GM18858 (cell line): ENCODE data around the gene CDSN.
"Not testable (repeated sequence)": the region's sequence is repeated elsewhere in the genome, so short reads cannot be mapped to it uniquely, and the experiment has no call there.

Experiments used
- ATAC-seq: cut with Tn5 transposase; IDR thresholded peaks from one replicate; pipeline ENCODE4 v1.9.1; 2021; ENCODE audit not compliant: unreplicated experiment

The CDSN gene

DNA sequence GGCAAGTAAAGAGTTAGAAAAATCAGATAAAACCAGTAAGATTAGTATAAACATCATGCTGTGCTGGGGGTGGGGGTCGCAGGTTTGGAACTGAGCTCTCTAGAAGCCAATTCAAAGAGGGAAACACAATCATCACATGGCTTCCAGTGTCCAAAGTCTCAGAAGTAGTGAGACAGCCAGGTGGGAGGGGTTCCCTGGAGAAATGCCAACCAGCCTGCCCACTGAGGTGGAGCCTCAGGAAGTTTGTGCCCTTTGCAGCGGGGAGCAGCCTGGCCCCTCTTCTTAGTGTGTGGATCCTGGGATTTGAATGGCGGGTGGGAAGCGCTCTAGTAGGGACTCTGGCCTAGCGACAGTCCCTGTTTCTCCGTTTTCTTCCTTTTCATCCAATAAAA, 29.3 kb downstream of the CDSN start:
- no peak for ATAC-seq

DNA sequence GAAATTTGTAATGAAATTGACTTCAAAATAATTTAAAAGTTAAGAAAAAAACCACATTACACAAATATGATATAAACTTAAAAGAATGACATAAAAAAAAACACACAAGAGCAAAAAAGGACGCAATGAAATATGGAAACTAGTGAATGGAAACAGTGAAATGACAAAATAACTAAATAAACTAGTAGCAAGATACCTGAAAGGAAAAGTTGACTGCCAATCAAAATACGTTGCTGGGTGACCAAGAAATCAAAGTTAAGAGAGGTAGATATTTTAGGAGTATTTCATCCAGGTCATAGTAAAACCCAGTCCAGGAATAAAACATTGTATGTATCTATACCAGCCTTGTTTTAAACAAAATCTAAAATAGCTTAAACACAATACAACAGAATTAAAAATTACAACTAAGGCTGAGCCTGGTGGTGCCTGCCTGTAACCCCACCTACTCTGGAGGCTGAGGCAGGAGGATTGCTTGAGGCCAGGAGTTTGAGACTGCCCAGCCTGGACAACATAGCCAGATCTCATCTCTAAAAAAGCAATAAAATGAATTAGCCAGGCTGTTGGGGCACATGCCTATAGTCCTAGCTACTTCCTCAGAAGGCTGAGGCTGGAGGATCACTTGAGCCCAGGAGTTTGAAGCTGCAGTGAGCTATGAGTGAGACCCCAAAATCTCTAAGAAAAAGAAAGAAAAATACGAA, 29.8 kb downstream of the CDSN start:
- ATAC-seq, result no peak

- no peak for ATAC-seq
These were observed 32.7 kb downstream of the CDSN start for GRCh38 chr6:31087494-31088089.

DNA sequence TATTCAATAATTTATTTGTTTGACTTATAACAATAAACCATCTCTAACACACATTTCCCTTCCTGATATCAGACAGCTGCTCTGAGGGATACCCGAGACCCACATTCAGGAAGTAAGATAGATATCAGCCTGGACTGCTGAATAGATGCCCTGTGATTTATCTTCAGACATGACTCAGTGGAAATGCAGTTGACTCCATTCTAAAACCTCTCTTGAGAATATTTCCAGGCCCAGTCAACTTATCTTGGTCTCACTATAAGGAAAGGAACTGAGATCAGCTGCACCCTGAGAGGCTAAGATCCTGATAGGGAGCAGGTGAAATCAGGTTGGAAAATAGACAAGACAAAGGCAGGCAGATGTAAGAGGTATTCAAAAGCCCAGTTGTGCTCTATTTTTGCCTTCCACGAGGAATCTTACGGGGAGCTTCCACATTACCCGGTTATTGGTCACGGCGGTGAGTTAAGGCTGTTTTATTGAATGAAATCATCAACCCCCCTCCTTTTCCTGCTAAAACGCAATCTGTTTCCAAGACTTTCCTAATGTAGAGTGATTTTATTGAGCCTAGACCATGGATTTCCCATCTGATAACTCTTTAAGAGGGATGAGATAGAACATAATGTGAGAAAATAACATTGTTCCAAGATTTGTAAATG, 33.3 kb downstream of the CDSN start:
- no peak for ATAC-seq

DNA sequence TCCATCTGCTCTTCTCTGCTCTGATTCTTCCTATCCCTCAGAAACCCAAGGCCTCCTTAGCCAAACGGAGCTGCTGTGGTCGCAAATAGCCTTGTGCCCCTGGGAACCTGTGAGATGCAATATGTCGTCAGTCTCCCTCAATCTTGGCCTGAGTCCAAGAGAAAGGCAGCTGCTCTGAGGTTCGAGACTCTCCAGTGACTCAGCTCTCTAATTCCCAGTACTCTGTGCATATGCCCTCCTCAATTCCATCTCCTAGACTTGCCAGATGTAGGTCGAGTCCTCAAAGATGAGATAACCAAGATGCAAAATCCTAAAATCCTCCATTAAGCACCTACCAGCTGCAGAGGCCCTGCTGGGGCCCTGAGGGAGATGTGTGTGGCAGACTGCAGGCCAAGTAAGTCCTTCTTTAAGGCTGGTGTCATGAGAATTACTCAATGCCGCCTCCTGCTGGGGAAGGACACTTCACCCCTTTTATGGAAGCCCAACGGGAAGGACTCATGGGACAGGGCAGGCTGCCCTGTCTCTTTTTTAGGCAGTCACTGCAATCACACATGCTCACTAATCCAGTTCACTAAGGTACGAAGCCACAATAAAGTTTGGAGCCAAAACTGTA, 36.4 kb downstream of the CDSN start:
- no peak for ATAC-seq

- no peak for ATAC-seq
These were observed 38.4 kb downstream of the CDSN start for GRCh38 chr6:31081872-31082271.

GRCh38 chr6:31079656-31080261, 40.5 kb downstream of the CDSN start:
- no peak for ATAC-seq

DNA sequence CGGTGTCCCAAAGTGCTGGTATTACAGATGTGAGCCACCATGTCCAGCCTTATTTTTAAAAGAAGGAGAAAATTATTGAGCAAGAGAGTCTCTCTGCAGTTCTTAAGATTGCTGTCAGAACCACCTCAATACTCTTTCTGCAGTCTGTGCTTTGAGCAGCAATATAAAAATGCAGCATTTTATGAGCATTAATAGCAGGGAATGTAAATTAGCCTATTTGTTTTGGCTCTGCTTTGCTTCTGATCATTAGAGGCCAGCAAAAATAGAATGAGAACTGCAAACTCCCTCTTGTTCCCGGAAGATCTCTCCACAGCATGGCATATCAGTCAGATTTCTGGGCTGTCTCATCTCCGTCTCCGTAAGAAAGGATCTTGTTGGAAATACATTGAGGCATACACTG, 43.6 kb downstream of the CDSN start:
- no peak for ATAC-seq

DNA sequence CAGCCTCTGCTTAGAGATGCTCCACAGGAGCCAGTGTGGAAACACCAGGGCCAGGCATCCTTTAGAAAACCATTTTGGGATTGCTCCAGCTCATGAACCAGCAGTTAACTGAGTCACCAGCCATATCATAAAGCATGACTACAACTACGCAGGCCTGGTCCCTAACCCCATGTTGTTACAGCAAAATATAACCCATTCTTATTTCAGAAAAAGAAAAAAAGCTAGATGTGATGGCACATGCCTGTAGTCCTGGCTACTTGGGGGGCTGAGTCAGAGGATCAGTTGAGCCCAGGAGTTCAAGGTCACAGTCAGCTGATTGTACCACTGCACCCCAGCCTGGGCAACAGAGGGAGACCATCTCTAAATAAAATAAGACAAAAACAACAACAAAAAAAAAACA, 44.7 kb downstream of the CDSN start:
- no peak for ATAC-seq

DNA sequence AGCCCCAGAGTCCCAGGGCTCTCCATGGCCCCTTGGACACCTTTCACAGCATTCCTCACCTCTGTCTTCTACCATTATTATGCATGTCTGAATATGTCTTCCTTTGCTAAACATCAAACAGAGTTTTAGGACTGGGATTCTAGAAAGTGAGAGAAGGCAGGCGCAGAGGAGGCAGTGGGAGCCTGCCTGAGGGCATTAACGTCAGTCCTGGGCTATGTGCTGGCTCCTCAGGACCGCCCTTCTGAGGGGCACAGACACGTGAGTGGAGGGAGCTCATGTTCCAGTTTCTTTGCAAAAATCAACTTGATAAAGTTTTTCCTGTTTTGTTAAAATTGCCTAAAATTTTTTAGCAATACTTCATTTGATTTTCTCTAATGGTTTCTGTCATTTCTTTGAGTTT, 45.8 kb downstream of the CDSN start:
- no peak for ATAC-seq

DNA sequence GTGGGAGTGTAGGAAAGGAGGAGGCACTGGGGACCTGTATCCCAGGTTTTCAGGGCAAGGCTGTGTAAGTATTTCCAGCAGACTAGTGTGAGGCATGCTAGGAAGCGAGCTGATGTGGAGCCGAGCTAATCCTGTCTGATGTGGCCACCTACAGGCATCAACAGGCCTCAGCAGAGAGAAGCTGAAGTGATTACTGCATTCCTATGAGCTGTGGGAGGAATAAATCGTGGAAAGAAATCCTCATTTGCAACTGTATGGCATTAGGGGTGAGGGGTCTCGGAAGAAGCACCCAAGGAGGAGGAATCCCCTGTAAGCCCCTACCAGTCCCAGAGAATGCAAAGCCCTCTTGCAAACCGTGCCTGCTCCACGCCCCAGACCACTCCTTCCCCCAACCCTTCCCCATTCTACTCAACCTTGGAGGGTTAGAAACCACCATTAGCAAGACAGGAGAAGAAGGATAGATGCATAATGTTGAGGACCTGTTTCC, 49.5 kb downstream of the CDSN start:
- no peak for ATAC-seq

DNA sequence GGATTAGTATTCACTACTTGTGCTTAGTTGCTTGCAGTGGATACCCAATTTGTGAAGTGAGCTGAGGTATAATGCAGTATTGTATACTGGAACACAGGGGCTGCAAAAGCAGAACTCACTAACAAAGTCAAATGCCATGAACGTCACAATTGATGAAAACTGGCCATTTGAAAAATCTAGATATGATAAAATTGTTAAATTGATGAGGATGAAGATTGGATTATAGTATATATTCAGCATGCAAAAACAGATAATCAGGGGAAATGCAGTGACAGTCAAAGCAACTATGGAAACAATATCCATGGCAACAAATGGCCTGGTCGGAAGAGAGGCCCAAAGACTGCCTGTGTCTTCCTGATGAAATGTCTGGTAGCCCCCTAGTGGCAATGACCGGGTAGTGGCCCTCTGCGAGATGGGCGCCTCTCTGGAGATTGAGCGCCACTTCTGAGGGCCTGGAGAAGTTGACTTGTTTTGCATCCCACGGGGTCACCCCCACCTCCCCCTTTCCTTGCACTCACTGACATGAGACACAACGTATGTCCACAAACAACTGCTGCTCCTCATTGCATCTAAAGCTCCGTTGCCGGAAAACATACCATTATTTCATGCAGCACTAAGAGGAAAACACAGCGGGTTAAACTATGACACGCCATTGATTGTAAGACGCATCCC, 51.4 kb downstream of the CDSN start:
- ATAC-seq, result no peak

DNA sequence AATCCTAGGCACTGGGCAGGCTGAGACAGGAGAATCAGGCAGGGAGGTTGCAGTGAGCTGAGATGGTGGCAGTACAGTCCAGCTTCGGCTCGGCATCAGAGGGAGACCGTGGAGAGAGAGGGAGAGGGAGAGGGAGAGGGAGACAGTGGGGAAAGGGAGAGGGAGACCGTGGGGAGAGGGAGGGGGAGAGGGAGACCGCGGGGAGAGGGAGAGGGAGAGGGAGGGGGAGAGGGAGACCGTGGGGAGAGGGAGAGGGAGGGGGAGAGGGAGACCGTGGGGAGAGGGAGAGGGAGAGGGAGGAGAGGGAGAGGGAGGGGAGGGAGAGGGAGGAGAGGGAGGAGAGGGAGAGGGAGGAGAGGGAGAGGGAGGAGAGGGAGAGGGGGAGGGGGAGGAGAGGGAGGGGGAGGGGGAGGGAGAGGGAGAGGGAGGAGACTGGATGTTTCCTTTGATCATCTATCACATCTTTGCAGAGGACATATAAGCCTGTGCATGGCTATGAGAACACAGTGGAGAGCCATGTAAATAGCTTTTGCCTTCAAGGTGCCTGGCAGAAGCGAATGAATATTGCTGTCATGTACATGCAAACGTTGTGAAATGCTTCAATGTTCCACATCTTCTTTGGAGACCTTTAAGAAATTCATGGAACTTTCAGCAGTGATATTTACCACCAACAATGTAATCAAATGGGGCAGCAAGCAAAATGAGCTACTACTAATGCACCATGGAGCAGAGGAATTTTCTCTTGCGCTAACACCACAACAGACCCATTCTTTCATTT, 52.2 kb downstream of the CDSN start:
- ATAC-seq, result not testable (repeated sequence)

GRCh38 chr6:31067028-31067427, 53.2 kb downstream of the CDSN start:
- not testable (repeated sequence) for ATAC-seq

GRCh38 chr6:31065556-31065955, 54.7 kb downstream of the CDSN start:
- ATAC-seq, result no peak
